Stimulated activated CD4-positive, alpha-beta T cell treated with anti-CD3 and anti-CD28 coated beads, TNF-alpha, amount 100 ng/mL, for 4 hours (primary cell): Measurements from ENCODE around the gene MTA2.
"Not testable (repeated sequence)": the region's sequence is repeated elsewhere in the genome, so short reads cannot be mapped to it uniquely, and the experiment has no call there.

Experiments
- DNase-seq, 3 experiments: peaks; one replicate each; pipeline ENCODE4 v3.0.0-alpha.2; 2020; ENCODE audit warnings: low read depth in 3 of 3

MTA2 gene

DNA sequence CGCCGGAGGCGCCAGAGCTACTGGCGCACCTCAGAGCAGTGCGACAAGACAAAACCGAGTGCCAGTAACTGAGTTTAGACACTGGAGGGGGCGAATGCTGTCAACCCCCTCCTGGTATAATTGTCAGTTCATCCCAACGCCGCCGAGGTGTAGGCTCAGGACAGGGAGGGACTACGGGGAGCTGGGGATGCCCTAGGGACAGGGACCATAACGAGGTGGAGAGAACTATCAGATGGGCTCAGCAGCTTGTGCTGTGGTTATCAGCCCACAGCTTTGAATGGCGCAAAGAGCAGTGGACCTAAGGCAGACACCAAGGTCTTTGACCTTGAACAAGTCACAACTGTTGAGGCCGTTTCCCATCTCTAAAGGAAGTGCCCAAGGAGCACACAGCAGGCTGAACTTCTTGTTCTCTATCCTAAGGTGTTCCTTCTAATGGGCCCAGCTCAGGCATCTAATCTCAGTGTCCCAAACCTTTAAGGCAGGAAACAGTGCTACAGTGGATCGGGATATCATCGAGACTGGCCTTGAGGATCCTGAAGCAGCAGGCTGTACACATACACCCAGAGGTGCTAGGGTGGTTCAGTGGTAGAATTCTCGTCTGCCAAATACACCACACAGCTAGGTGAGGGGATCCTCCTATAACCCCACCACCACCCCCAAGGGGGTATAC is 9.4 kb downstream of the MTA2 start:
- no peak for DNase-seq

GRCh38 chr11:62591448-62592145 is 10.1 kb downstream of the MTA2 start, which contains the start of gene TUT1:
TSS of gene TUT1 (minus strand) at chr11:62591523. CDS start at chr11:62591485, 38 bp downstream.
- DNase-seq = peak; percentile 77 to 93 (median 92)

GRCh38 chr11:62588966-62589637 is 12.6 kb downstream of the MTA2 start:
- no peak for DNase-seq

GRCh38 chr11:62585356-62585755 is 16.3 kb downstream of the MTA2 start:
- not testable (repeated sequence) for DNase-seq

GRCh38 chr11:62581735-62582134 is 19.9 kb downstream of the MTA2 start:
- not testable (repeated sequence) for DNase-seq

GRCh38 chr11:62580959-62581715 is 20.5 kb downstream of the MTA2 start:
- no peak for DNase-seq

DNA sequence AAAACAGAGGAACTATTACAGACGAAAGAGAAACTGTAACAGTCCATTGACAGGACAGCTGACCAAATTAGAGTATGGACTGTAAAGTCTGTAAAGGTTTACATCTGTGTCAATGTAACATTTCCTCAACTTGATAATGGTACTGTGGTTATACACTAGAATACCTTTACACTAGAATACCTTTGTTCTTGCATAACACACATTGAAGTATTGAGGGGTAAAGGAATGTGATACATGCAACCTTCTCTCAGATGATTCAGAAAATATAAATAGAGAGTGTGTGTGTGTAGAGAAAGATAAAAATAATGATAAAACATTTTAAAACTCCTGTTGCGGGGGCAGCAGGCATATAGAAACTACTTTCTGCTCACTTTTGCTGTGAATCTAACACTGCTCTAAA is 22.4 kb downstream of the MTA2 start:
- no peak for DNase-seq

- no peak for DNase-seq
Observed at GRCh38 chr11:62578541-62578940, 23.1 kb downstream of the MTA2 start.

DNA sequence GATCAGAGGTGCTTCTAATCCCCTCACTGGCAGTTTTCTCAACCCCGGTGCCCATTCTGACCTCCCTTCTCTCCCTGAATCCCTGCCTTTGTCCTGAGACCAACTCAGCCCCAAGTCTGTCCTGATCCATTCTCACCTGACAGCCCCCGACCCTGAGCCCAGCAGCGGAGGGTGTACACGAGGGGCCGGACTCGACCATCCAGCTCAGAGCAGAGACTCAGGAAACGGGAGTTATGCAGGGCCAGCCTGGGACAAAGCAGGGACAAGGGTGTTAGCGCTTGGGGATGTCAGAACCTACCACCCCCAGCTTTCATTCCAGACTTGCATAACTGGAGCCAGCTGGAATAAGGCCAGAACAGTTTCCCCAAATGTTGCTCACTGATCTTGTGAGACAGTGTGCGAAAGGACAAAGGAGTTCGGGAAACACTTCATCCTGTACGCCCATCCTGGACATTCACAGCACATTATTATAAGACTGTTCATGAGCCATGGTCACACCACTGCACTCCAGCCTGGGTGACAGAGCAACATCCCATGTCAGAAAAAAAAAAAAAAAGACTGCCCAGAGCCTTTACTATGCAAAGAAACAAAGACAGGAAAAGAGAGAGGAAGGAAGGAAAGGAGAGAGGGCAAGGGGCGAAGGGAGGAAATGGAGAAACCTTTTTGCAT is 24.5 kb downstream of the MTA2 start:
- no peak for DNase-seq

- DNase-seq = no peak
Observed at GRCh38 chr11:62575837-62576236, 25.8 kb downstream of the MTA2 start.

- DNase-seq = no peak
Observed at GRCh38 chr11:62575156-62575555, 26.5 kb downstream of the MTA2 start.

DNA sequence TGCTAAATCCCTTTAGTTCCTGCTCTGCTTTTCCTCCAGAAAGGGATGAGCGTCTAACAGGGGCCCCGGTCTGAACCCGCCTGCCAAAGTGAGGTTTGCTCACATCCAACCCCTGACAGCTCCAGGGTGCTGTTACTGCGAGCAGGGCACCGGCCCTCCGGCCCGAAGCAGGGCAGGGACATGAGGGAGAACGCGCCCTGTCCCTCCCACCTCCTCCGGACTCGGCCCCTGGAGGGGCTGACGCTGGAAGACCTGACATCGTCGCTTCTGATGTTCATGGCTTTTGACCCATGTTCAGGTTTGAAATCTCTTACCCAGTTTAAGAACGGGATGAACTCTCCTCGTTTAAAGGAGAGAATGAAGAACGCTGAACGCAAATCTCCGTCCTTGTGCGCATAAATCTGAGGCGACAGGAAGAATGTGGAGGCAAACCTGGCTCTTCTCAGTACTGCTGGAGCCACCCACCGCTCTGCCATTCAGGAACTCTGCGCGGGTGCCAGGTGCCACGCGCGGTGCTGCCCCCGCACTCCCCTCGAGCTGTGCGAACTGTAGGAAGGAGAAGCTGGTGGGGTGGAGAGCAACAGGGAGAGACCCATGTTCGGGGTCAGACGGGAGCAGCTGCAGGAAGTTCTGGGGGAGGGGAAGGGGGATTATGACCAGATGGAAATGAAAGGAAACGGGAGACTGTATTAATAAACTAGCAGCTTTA is 27.1 kb downstream of the MTA2 start:
- DNase-seq = no peak

GRCh38 chr11:62573592-62574362 is 27.9 kb downstream of the MTA2 start, which contains the start of gene EEF1G:
TSS of gene EEF1G (minus strand) at chr11:62573891. CDS start at chr11:62573842, 49 bp downstream.
- peak; percentile 91 to 96 (median 95) for DNase-seq

DNA sequence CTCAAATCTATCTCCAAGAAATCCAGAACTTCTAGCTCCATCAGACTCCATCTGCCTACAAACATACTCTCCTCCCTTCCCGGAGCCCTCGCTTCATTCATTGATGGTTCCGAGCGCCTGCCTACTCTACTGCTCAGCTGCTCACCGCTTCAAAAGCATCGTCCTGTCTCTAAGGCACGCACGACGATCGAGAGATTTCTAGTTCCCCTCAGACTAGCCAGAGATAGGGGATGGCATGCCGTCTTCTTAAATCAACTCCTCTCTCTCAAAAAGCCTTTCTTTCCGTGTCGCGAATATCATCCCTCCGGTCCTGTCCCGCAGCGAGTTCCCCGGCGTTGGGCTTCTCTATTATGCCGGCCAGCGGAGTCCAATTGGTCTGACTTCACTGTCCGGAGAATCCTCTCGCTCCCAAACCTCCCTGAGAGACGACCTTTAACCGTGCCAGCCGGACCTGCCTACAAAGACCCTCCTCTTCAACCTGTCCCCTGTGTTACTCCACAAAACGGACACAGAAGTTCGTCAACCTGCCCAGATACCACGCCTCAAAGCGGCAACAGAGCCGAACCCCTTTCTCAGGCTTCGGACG is 28.6 kb downstream of the MTA2 start:
- no peak for DNase-seq

GRCh38 chr11:62572431-62572830 is 29.2 kb downstream of the MTA2 start:
- DNase-seq = no peak

GRCh38 chr11:62571493-62571892 is 30.2 kb downstream of the MTA2 start:
- DNase-seq = not testable (repeated sequence)

GRCh38 chr11:62570903-62571302 is 30.8 kb downstream of the MTA2 start:
- not testable (repeated sequence) for DNase-seq

GRCh38 chr11:62569611-62570010 is 32.1 kb downstream of the MTA2 start:
- DNase-seq = no peak

DNA sequence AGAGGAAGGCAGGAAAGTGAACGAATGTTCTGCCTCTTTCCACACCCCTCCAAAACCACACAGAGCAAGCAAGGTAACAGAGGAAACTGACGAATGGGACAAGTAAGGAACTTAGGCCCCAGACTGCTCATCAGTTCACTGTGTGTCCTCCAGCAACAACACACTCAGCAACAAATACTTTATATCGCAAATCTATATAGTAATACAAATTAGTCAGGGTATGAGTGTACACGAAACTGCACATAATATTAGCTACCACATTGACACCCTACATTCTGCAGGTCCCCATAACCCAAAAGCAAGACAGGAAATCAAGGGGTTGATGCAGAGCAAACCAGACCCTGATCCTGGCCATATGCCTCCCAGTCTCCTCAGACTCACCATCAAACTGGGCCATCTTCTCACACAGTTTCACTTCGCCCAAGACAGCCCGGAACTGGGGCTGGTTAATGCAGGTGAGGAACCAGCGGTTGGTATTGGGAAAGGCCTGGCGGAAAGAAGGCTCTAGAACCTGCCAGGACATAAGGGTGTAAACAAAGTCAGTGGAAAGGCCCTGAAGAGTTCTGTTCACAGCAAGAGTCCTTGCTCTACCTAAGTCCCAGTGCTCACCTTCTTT is 34.5 kb downstream of the MTA2 start:
- no peak for DNase-seq
